HuH-7 (cell line): ENCODE results near the gene THBS3.
"Not testable (repeated sequence)": the region's sequence is repeated elsewhere in the genome, so short reads cannot be mapped to it uniquely, and the experiment has no call there.

ENCODE experiments used
- DNase-seq: peaks from one replicate; pipeline ENCODE4 v3.0.0; 2011; ENCODE audit warnings: low spot score

Gene THBS3

DNA sequence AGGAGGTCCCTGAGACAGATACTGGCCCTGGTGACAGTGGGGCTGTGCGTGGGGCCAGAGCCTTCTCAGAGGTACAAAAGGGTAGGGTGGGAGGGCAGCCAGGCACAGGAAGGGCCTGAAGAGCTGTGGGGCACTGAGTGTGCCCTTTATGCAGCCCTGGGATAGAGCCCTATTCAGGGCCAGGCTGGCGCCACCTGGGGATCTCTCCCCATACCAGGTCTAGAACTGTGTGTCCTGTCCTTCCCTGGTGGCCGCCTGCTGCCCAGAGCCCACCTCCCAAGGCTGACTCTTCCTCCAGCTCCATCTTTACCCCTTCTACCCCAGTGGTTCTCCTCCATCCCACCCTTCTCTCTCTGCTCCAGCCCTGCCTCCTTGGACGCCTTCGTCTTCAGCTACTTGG, 25.8 kb upstream of the THBS3 start:
- not testable (repeated sequence) for DNase-seq

DNA sequence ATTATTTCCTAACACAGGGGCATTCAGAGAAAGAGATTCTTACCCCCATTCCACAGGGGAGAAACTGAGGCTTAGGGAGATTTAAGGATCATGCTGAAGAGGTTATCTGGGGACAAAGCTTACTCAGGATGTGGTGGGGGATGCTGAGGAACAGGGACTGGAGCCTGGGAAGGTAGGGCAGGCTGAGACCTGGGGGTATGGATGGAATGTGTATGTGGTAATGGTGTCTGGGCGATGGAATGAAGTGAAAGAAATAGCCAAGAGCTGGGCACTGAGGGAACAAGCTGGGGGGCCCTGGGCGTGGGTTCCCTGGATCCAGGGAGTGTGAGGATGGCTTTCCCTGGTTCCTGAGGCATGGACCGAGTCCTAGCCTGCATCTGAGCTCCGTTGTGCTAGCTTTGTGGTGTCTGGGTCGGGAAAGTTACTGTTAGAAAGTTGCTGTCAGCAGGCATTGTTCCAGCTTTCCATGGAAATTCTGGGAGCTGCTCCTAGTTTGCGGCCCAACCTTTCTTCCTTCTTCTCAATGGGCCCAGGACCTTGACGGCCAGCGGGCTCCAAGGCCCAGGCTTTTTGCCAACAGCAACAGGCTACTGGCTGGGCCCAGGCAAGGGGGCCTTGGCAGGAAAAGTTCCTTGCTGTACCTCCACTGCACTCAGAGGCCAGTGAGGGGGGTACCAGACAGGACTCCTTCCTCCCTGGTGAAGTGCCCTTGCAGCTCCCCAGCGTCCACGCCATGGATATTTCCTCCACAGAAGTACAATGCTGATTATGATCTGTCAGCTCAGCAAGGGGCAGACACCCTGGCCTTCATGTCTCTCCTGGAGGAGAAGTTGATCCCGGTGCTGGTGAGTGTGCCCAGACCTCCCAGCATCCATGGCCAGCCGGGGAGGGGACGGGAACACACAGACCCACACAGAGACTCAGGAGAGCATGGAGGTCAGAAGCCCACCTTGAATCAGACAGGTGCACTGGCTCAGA, 24.6 kb upstream of the THBS3 start:
- DNase-seq, result not testable (repeated sequence)

DNA sequence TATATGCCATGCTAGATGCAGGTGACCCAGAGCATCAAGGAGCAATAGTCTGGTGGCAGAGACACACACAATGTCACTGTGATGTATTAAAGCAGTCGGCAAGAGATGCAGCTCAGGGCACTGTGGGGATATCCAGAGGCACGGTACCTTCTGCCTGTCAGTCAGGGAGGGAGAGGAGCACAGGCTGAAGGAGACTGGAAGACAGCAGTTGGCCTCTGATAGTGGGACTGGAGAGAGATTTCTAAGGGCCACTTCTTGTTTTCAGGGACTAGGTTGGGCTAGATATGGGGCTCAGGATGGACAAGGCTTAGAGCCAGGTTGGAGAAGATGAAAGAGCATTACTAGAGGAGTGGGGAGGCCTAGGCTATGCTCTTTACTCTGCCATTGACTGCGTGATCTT, 23.6 kb upstream of the THBS3 start:
- not testable (repeated sequence) for DNase-seq

GRCh38 chr1:155228096-155228427, 20.4 kb upstream of the THBS3 start:
- DNase-seq, result no peak

DNA sequence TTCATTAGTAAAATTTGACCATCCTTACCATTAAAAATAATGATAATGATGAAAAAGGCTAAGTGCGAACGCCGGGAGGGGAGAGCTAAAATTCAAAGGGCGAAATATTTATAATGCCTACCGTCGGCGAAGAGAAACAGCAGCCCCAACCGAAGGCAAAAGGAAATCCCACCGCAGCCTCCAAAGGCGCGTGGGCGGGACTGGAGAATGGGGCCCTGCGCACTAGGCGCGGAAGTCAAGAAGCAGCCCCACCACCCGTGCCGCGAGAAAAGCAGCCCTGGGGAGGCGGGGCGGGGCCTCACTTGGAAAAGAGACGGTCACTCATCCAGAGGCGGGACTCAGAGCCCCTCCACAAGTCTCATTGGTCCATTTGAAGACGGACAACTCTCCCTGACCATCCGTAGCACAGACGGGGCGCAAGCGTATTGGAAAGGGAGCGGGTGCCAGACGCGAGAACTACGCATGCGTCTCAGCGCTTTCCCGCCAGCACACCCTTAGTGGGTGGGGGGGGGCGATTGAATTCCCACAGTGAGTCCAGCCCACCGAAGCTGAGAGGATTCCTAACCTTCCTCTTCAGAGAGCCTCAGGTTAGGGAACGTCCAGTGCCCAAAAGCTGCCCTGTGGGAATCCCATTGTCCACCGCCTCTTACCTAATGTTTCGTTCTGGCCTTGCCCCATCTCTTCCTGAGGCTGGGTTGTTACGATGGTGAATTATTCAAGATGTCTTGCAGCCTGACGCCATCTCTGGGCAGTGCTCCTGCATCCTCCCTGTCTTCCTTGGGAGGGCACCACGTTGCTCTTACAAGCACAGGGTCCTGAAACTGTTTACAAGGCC, 19.8 kb upstream of the THBS3 start:
- peak; percentile 99 for DNase-seq

- DNase-seq, result peak; percentile 47
Measured at GRCh38 chr1:155226910-155227260, 19.2 kb upstream of the THBS3 start.

DNA sequence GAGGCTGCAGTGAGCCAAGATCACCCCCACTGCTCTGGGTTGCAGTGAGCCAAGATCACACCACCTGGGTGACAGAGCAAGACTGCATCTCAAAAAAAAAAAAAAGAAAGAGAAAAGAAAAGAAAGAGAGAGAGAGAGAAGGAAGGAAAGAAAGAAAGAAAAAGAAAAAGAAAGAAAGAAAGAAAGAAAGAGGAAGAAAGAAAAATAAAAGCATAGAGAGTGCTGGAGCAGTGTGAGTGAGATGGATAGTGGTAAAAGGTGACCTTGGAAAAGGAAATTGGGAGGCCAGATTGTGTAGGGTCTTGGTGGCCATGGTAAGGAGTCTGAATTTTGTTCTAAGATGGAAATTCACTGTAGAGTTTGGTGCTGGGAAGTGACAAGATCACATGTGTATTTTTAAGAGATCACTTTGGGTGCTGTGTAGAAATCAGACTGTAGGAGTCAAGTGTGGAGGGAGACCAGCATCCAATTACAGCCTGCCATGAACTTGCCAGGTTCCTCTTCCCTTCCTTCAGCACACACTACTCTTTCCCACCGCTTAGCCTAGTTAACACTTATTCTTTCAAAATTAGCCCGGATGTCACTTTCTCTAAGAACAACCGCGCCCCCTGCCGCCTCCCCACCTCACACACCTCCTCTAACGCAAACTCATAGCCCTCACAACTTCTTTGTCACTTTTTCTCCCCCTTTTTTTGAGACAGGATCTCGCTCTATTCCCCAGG, 18.7 kb upstream of the THBS3 start:
- peak; percentile 66 for DNase-seq

DNA sequence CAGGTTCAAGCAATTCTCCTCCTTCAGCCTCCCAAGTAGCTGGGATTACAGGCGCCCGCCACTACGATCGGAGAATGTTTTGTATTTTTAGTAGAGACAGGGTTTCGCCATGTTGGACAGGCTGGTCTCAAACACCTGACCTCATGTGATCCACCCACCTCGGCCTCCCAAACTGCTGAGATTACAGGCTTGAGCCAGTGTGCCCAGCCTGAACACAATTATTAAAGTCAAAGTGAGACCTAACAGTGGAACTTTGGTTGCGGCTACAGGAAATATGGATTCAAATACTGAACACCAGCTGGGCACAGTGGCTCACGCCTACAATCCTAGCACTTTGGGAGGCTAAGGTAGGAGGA, 17.7 kb upstream of the THBS3 start:
- not testable (repeated sequence) for DNase-seq

DNA sequence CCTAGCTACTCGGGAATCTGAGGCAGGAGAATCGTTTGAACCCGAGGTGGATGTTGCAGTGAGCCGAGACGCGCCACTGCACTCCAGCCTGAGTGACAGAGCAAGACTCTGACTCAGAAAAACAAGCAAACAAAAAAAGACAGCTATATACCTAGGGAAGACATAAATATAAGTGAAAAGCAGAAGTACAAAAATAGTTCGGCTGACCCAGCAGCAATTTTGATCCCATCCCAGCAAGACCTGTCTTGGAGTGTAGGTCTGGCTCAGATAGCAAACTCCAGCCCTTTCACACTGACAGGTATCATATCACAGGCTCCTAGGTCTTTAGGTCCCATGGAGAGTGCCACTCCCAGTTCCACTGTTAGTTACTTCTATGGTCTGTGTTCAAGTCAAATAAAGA, 15.3 kb upstream of the THBS3 start:
- no peak for DNase-seq

DNA sequence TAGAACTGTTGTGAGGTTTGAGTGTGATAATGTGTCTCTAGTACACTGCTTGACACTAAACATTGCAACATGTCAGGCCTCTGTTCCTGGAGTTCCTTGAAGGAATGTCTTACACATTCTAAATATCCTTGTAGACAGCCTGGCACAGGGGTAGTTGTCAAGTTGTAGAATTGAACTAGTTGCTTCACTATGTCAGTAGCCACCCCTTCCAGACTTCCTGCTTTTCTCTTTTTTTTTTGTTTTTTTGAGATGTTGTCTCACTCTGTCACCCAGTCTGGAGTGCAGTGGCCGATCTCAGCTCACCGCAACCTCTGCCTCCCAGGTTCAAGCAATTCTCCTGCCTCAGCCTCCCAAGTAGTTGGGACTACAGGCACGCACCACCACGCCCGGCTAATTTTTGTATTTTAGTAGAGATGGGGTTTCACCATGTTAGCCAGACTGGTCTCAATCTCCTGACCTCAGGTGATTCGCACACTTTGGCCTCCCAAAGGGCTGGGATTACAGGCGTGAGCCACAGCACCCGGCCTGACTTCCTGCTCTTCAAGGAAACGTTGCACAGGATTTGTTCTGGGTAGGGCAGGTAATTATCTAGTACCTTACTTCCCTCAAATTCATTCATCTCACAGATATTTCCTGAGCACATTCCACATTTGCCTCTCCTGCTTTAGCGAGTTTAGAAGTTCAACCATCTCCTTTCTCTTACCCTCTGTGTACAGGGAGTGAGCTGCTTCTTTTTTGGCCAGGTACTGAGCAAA, 12.7 kb upstream of the THBS3 start:
- DNase-seq, result not testable (repeated sequence)

GRCh38 chr1:155219592-155220031, 11.9 kb upstream of the THBS3 start:
- DNase-seq, result no peak

DNA sequence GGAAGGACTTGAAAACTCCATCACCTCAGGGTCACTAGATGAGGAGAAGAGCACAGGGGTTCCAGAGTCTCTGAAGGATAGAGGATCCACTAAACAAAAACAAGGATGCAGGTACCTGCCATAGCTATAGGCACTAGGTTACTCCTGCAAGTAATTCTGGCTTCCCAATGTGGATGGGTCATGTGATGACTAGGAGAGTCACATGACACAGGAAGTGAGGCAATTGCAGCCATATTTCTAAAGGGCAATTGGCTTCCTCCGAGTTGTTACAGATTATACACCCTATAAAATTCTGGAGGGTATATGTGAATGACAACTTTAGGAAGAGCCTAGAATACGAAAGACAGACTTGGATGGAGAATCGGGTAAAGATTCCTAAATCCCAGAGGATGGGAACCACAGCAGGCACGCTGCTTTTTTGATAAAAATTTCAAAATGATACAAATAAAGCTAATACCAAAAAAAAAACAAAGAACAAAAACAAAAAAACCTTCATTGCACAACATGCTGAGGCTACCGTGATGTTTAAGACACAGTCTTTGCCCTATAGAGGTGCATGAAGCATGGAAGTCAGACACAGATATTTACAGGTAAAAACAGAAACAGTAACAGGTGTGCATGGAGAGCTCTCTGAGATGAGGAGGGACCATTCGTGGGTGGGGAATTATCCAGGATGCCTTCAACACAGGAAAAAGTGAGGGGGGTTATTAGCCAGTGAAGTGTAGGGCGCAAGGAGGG, 11.3 kb upstream of the THBS3 start:
- DNase-seq, result no peak

- DNase-seq, result not testable (repeated sequence)
Measured at GRCh38 chr1:155214702-155215101, 7.0 kb upstream of the THBS3 start.

GRCh38 chr1:155212051-155212440, 4.3 kb upstream of the THBS3 start:
- not testable (repeated sequence) for DNase-seq

GRCh38 chr1:155211381-155212050, 3.8 kb upstream of the THBS3 start:
- DNase-seq, result not testable (repeated sequence)

DNA sequence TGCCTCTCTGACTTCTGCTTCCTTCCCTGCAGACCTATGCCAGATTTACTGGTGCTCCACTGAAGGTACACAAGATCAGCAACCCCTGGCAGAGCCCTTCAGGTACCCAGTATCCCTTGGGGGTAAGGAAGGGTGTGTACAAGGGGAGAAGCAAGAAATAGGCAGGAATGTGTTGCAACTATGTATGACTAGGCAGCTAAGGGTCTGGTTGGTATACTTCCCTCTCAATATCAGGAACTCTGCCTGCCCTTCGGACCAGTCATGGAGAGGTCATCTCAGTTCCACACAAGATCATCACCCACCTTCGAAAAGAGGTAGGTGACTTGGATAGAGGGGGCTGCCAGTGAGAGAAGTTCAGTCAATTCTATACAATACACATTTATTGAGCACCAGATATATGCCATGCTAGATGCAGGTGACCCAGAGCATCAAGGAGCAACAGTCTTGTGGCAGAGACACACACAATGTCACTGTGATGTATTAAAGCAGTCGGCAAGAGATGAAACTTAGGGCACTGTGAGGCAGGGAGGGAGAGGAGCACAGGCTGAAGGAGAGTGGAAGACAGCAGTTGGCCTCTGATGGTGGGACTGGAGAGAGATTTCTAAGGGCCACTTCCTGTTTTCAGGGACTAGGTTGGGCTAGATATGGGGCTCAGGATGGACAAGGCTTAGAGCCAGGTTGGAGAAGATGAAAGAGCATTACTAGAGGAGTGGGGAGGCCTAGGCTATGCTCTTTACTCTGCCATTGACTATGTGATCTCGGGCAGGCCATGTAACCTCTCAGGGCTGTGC, 2.8 kb upstream of the THBS3 start:
- DNase-seq, result no peak

- DNase-seq, result no peak
Measured at GRCh38 chr1:155209312-155209721, 1.6 kb upstream of the THBS3 start.

- peak; percentile 94 for DNase-seq
Measured at GRCh38 chr1:155208541-155209311, 1.0 kb upstream of the THBS3 start, which contains the start of gene MTX1. Gene MTX1, plus strand, starts transcription at chr1:155208695. Its CDS starts 110 bp downstream, at chr1:155208805.
